Neutrophil (primary cell): ENCODE data around the gene SPEM3.

Experiments used
- H3K27ac ChIP-seq: fragments of 200-600 bp; sonication (generic); 2 replicates; pipeline ENCODE4 v1.5.1; 2016; ENCODE audit warnings: mild to moderate bottlenecking, moderate library complexity
- H3K27me3 ChIP-seq: fragments of 200-600 bp; sonication (generic); 2 replicates; pipeline ENCODE4 v1.6.0; 2016; ENCODE audit warnings: mild to moderate bottlenecking
- H3K36me3 ChIP-seq: fragments of 200-600 bp; sonication (generic); 2 replicates; pipeline ENCODE4 v1.5.1; 2017
- H3K4me1 ChIP-seq, 2 experiments: fragments of 200-600 bp in 1 of 2; sonication (generic) in 1 of 2; 1 replicate in 1 of 2; 2 replicates in 1 of 2; pipeline versions ENCODE4 v1.5.1 to v1.6.1; 2013 to 2016; ENCODE audit warnings: low read depth in 1 of 2, low read length in 1 of 2, mild to moderate bottlenecking in 1 of 2, moderate library complexity in 1 of 2; ENCODE audit not compliant: control insufficient read depth in 1 of 2, insufficient read depth in 1 of 2
- H3K4me3 ChIP-seq, 2 experiments: fragments of 200-600 bp in 1 of 2; sonication (generic) in 1 of 2; 1 replicate in 1 of 2; 2 replicates in 1 of 2; pipeline ENCODE4 v1.5.1; 2013 to 2016; ENCODE audit warnings: low read depth in 1 of 2, low read length in 1 of 2, mild to moderate bottlenecking in 1 of 2, moderate library complexity in 1 of 2
- H3K9me3 ChIP-seq: fragments of 200-600 bp; sonication (generic); 2 replicates; pipeline ENCODE4 v1.5.1; 2016
- CTCF ChIP-seq: fragments of 200-600 bp; sonication (generic); IDR thresholded peaks from 2 replicates; pipeline ENCODE4 v1.5.1; 2016; ENCODE audit warnings: antibody characterized with exemption

The SPEM3 gene

GRCh38 chr17:7398612-7399011 lies 30.0 kb upstream of the SPEM3 start:
- peaks cover 21 to 26% of the 10 kb centered on the region in 2 experiments for H3K4me1 ChIP-seq
- peaks cover 4% of the 10 kb centered on the region for H3K27me3 ChIP-seq
- no peak for TF ChIP-seq CTCF
- no peaks in the 10 kb centered on the region for H3K9me3 ChIP-seq
- H3K4me3 ChIP-seq: no peak overlapping the region
- no peak overlapping the region for H3K27ac ChIP-seq
- H3K36me3 ChIP-seq: no peaks in the 10 kb centered on the region

- no peaks in the 10 kb centered on the region for H3K36me3 ChIP-seq
- H3K4me3 ChIP-seq: peak overlapping the region; percentile 65 to 71
- peak overlapping the region; percentile 72 for H3K27ac ChIP-seq
- H3K4me1 ChIP-seq: peaks cover 14 to 30% of the 10 kb centered on the region in 2 experiments
- peaks cover 40% of the 10 kb centered on the region for H3K27me3 ChIP-seq
- no peak for TF ChIP-seq CTCF
- no peaks in the 10 kb centered on the region for H3K9me3 ChIP-seq
These were observed 25.5 kb upstream of the SPEM3 start for GRCh38 chr17:7403043-7403726.

GRCh38 chr17:7403727-7403976 lies 25.0 kb upstream of the SPEM3 start:
- peak overlapping the region; percentile 65 to 71 for H3K4me3 ChIP-seq
- peak overlapping the region; percentile 72 for H3K27ac ChIP-seq
- H3K9me3 ChIP-seq: no peaks in the 10 kb centered on the region
- peaks cover 14 to 30% of the 10 kb centered on the region in 2 experiments for H3K4me1 ChIP-seq
- no peaks in the 10 kb centered on the region for H3K36me3 ChIP-seq
- no peak for TF ChIP-seq CTCF
- H3K27me3 ChIP-seq: peaks cover 44% of the 10 kb centered on the region

- H3K27ac ChIP-seq: peak within 1 kb of the TSS; percentile 72
- H3K36me3 ChIP-seq: no peaks in the 10 kb centered on the region
- peak; percentile 84 for TF ChIP-seq CTCF
- no peaks in the 10 kb centered on the region for H3K9me3 ChIP-seq
- H3K27me3 ChIP-seq: peaks cover 49% of the 10 kb centered on the region
- H3K4me3 ChIP-seq: peak within 1 kb of the TSS; percentile 65 to 71
- peaks cover 14 to 30% of the 10 kb centered on the region in 2 experiments for H3K4me1 ChIP-seq
These were observed 24.5 kb upstream of the SPEM3 start, which contains the start of gene TMEM256 for GRCh38 chr17:7403977-7404736. TSS of gene TMEM256 (minus strand) at chr17:7404097. CDS start at chr17:7404084, 13 bp downstream.

- peak overlapping the region; percentile 72 for H3K27ac ChIP-seq
These were observed 23.8 kb upstream of the SPEM3 start for GRCh38 chr17:7404737-7405349.

More at GRCh38 chr17:7404737-7405349, 23.8 kb upstream of the SPEM3 start:
- Histone ChIP-seq H3K27me3 (peaks cover 56% of the 10 kb centered on the region), H3K4me1 (peaks cover 14 to 30% of the 10 kb centered on the region in 2 experiments), H3K36me3 (no peaks in the 10 kb centered on the region), H3K4me3 (peak overlapping the region; percentile 65 to 71), H3K9me3 (no peaks in the 10 kb centered on the region)
- TF ChIP-seq CTCF: no peak
